IPS DF 6.9 (cell line): ENCODE results near the gene ZNF500.

Experiments used
- DNase-seq: peaks from one replicate; pipeline ENCODE4 v3.0.0-alpha.2; 2013; ENCODE audit warnings: low read depth, low spot score
- H3K27ac ChIP-seq: one replicate; pipeline ENCODE4 v1.5.1; 2013; ENCODE audit warnings: low read length, control low read depth
- H3K27me3 ChIP-seq: 2 replicates; pipeline ENCODE4 v1.6.1; 2013; ENCODE audit warnings: mild to moderate bottlenecking, low read length; ENCODE audit not compliant: control insufficient read depth, insufficient read depth
- H3K36me3 ChIP-seq: 2 replicates; pipeline ENCODE4 v1.6.1; 2013; ENCODE audit warnings: low read length; ENCODE audit not compliant: control insufficient read depth, insufficient read depth
- H3K4me1 ChIP-seq: 2 replicates; pipeline ENCODE4 v1.6.1; 2013; ENCODE audit warnings: low read length; ENCODE audit not compliant: control insufficient read depth, insufficient read depth
- H3K4me3 ChIP-seq: 2 replicates; pipeline ENCODE4 v1.5.1; 2013; ENCODE audit warnings: mild to moderate bottlenecking, low read length
- H3K9me3 ChIP-seq: 2 replicates; pipeline ENCODE4 v1.6.1; 2013; ENCODE audit warnings: low read length, inconsistent platforms; ENCODE audit not compliant: control insufficient read depth, insufficient read depth
- WGBS: extraction: QIAGEN DNeasy Blood & Tissue Kit; methylation state at CpG from one replicate; pipeline ENCODE4 v1.1.7; 2013; ENCODE audit warnings: mixed read lengths, missing lambda C conversion rate; ENCODE audit not compliant: insufficient read length, insufficient coverage; 5-methylcytosine and 5-hydroxymethylcytosine counted together

Gene ZNF500

GRCh38 chr16:4769306-4769638 lies 2.3 kb upstream of the ZNF500 start:
- no peaks in the 10 kb centered on the region for H3K9me3 ChIP-seq
- H3K4me1 ChIP-seq, result no peaks in the 10 kb centered on the region
- peak overlapping the region; percentile 53; the same call in 1 of the 2 replicates for H3K4me3 ChIP-seq
- no peak for DNase-seq
- H3K27ac ChIP-seq, result no peak overlapping the region
- no peaks in the 10 kb centered on the region for H3K27me3 ChIP-seq
- no CpG with 5 or more reads among the region's 7 CpGs for WGBS
- H3K36me3 ChIP-seq, result no peaks in the 10 kb centered on the region

- no peaks in the 10 kb centered on the region for H3K4me1 ChIP-seq
- H3K27me3 ChIP-seq, result no peaks in the 10 kb centered on the region
- H3K36me3 ChIP-seq, result peaks cover under 1% of the 10 kb centered on the region; the same call in 1 of the 2 replicates
- WGBS, result no CpG with 5 or more reads among the region's 48 CpGs
- H3K9me3 ChIP-seq, result no peaks in the 10 kb centered on the region
- DNase-seq, result peak; percentile 85
- H3K4me3 ChIP-seq, result peak overlapping the region; percentile 53; the same call in 1 of the 2 replicates
- H3K27ac ChIP-seq, result no peak overlapping the region
These were observed 1.8 kb upstream of the ZNF500 start for GRCh38 chr16:4768549-4769305.

- H3K27me3 ChIP-seq, result no peaks in the 10 kb centered on the region
- H3K27ac ChIP-seq, result no peak overlapping the region
- peaks cover 3% of the 10 kb centered on the region; the same call in 1 of the 2 replicates for H3K36me3 ChIP-seq
- peak overlapping the region; percentile 29; the same call in 1 of the 2 replicates for H3K4me3 ChIP-seq
- H3K4me1 ChIP-seq, result no peaks in the 10 kb centered on the region
- no peak for DNase-seq
- no peaks in the 10 kb centered on the region for H3K9me3 ChIP-seq
- WGBS, result no CpG with 5 or more reads among the region's 17 CpGs
These were observed 1.0 kb upstream of the ZNF500 start for GRCh38 chr16:4767872-4768548.

- Histone ChIP-seq H3K27ac (no peak overlapping the region), H3K36me3 (peaks cover 8% of the 10 kb centered on the region), H3K27me3 (no peaks in the 10 kb centered on the region), H3K4me3 (peak overlapping the region; percentile 87; the same call in 1 of the 2 replicates), H3K9me3 (no peaks in the 10 kb centered on the region), H3K4me1 (no peaks in the 10 kb centered on the region)
- no CpG with 5 or more reads among the region's 26 CpGs for WGBS
- DNase-seq, result no peak
These were observed 1.2 kb downstream of the ZNF500 start for GRCh38 chr16:4765511-4766474.

- no CpG with 5 or more reads among the region's 7 CpGs for WGBS
- H3K27me3 ChIP-seq, result no peaks in the 10 kb centered on the region
- DNase-seq, result no peak
These were observed 3.2 kb downstream of the ZNF500 start for GRCh38 chr16:4763791-4764190.

GRCh38 chr16:4762205-4762604 lies 4.8 kb downstream of the ZNF500 start:
- DNase-seq, result no peak
- H3K36me3 ChIP-seq, result peaks cover 22% of the 10 kb centered on the region
- no peaks in the 10 kb centered on the region; the same call in 1 of the 2 replicates for H3K4me1 ChIP-seq
- H3K27me3 ChIP-seq, result no peaks in the 10 kb centered on the region
- H3K4me3 ChIP-seq, result no peak overlapping the region
- no peaks in the 10 kb centered on the region for H3K9me3 ChIP-seq
- no peak overlapping the region for H3K27ac ChIP-seq
- WGBS, result no CpG with 5 or more reads among the region's 9 CpGs

More at GRCh38 chr16:4763791-4764190, 3.2 kb downstream of the ZNF500 start:
- H3K27ac ChIP-seq, result no peak overlapping the region
- H3K4me3 ChIP-seq, result no peak overlapping the region
- H3K4me1 ChIP-seq, result no peaks in the 10 kb centered on the region; the same call in 1 of the 2 replicates
- H3K36me3 ChIP-seq, result peaks cover 17% of the 10 kb centered on the region
- no peaks in the 10 kb centered on the region for H3K9me3 ChIP-seq

- Histone ChIP-seq H3K27ac (no peak overlapping the region), H3K36me3 (peaks cover 28% of the 10 kb centered on the region), H3K9me3 (no peaks in the 10 kb centered on the region), H3K4me3 (no peak overlapping the region), H3K27me3 (no peaks in the 10 kb centered on the region), H3K4me1 (no peaks in the 10 kb centered on the region; the same call in 1 of the 2 replicates)
- DNase-seq, result no peak
- no CpG with 5 or more reads among the region's 23 CpGs for WGBS
These were observed 6.6 kb downstream of the ZNF500 start for GRCh38 chr16:4760221-4760910.

- Histone ChIP-seq H3K27me3 (no peaks in the 10 kb centered on the region), H3K36me3 (peaks cover 43% of the 10 kb centered on the region), H3K9me3 (no peaks in the 10 kb centered on the region), H3K4me3 (no peak overlapping the region), H3K27ac (no peak overlapping the region), H3K4me1 (no peaks in the 10 kb centered on the region; the same call in 1 of the 2 replicates)
- no peak for DNase-seq
- no CpG with 5 or more reads among the region's 6 CpGs for whole genome bisulfite sequencing
These were observed 11.3 kb downstream of the ZNF500 start for GRCh38 chr16:4755687-4756086.

- no peaks in the 10 kb centered on the region for H3K4me1 ChIP-seq
- H3K36me3 ChIP-seq, result peaks cover 35% of the 10 kb centered on the region
- DNase-seq, result no peak
- no peak overlapping the region for H3K4me3 ChIP-seq
- no peaks in the 10 kb centered on the region for H3K27me3 ChIP-seq
- no peaks in the 10 kb centered on the region for H3K9me3 ChIP-seq
- H3K27ac ChIP-seq, result no peak overlapping the region
- no CpG with 5 or more reads among the region's 4 CpGs for WGBS
These were observed 12.1 kb downstream of the ZNF500 start for GRCh38 chr16:4754865-4755264.
